HEK293 (cell line): ENCODE measurements around the gene WNT7B.

ENCODE experiments used
- CTCF ChIA-PET: fragments of 350-600 bp; formaldehyde crosslinking; extraction: SDS; loops from one replicate; lab custom pipeline; 2021; ENCODE audit warnings: antibody characterized with exemption; lab: Yijun Ruan, JAX
- POLR2A ChIA-PET: fragments of 300-600 bp; formaldehyde crosslinking; extraction: SDS; loops from one replicate; lab custom pipeline; 2020; ENCODE audit warnings: antibody characterized with exemption, inconsistent platforms; lab: Yijun Ruan, JAX
- H3K27ac ChIP-seq: fragments of 200-500 bp; sonication (Bioruptor generic); 2 replicates; pipeline ENCODE4 v1.5.1; 2014; ENCODE audit warnings: low read depth, low read length, control low read depth, inconsistent platforms; ENCODE audit errors: extremely low read depth
- H3K36me3 ChIP-seq, 2 experiments: fragments of 200-500 bp in 1 of 2; sonication (Bioruptor generic) in 1 of 2; 1 replicate in 1 of 2; 2 replicates in 1 of 2; pipeline ENCODE4 v1.5.1; 2014 to 2017; ENCODE audit warnings: inconsistent platforms in 2 of 2, low read length in 2 of 2; ENCODE audit not compliant: control insufficient read depth in 2 of 2, insufficient read depth in 1 of 2
- H3K4me1 ChIP-seq: fragments of 200-500 bp; sonication (Bioruptor generic); 2 replicates; pipeline ENCODE4 v1.5.1; 2014; ENCODE audit warnings: mild to moderate bottlenecking, low read length, inconsistent platforms; ENCODE audit not compliant: control insufficient read depth, insufficient read depth
- H3K4me3 ChIP-seq: 2 replicates; pipeline ENCODE4 v1.5.1; 2011; ENCODE audit warnings: low read depth, mild to moderate bottlenecking, control low read depth, low read length, moderate library complexity
- H3K9me3 ChIP-seq: fragments of 200-500 bp; sonication (Bioruptor generic); 2 replicates; pipeline ENCODE4 v1.5.1; 2014; ENCODE audit warnings: low read depth, low read length, inconsistent platforms; ENCODE audit not compliant: control insufficient read depth, insufficient read depth
- ATF2 ChIP-seq: fragments of 450-650 bp; formaldehyde crosslinking; IDR thresholded peaks from 2 replicates; pipeline ENCODE4 v1.5.1; 2016; ENCODE audit warnings: missing biosample characterization, missing genetic modification characterization, low read depth
- GFI1B ChIP-seq: fragments of 450-650 bp; formaldehyde crosslinking; IDR thresholded peaks from 2 replicates; pipeline ENCODE4 v1.5.1; 2016; ENCODE audit warnings: missing biosample characterization, missing genetic modification characterization
- GLIS2 ChIP-seq: fragments of 450-650 bp; formaldehyde crosslinking; IDR thresholded peaks from 2 replicates; pipeline ENCODE4 v1.5.1; 2016; ENCODE audit warnings: missing biosample characterization, missing genetic modification characterization
- ZBTB49 ChIP-seq: fragments of 450-650 bp; formaldehyde crosslinking; IDR thresholded peaks from 2 replicates; pipeline ENCODE4 v1.5.1; 2016; ENCODE audit warnings: missing biosample characterization, missing genetic modification characterization, low read depth
- ZBTB8A ChIP-seq: fragments of 450-650 bp; formaldehyde crosslinking; IDR thresholded peaks from 2 replicates; pipeline ENCODE4 v1.5.1; 2016; ENCODE audit warnings: missing biosample characterization, missing genetic modification characterization
- ZEB2 ChIP-seq: fragments of 450-650 bp; formaldehyde crosslinking; IDR thresholded peaks from 2 replicates; pipeline ENCODE4 v1.5.1; 2016; ENCODE audit warnings: missing biosample characterization, missing genetic modification characterization
- ZIC2 ChIP-seq: fragments of 450-650 bp; formaldehyde crosslinking; IDR thresholded peaks from 2 replicates; pipeline ENCODE4 v1.5.1; 2016; ENCODE audit warnings: missing biosample characterization, missing genetic modification characterization
- ZNF138 ChIP-seq: fragments of 450-650 bp; formaldehyde crosslinking; IDR thresholded peaks from 2 replicates; pipeline ENCODE4 v1.5.1; 2016; ENCODE audit warnings: missing biosample characterization, missing genetic modification characterization, borderline replicate concordance
- ZNF140 ChIP-seq: fragments of 450-650 bp; formaldehyde crosslinking; IDR thresholded peaks from 2 replicates; pipeline ENCODE4 v1.5.1; 2016; ENCODE audit warnings: missing biosample characterization, missing genetic modification characterization
- ZNF19 ChIP-seq: fragments of 450-650 bp; formaldehyde crosslinking; IDR thresholded peaks from 2 replicates; pipeline ENCODE4; 2016; ENCODE audit warnings: missing biosample characterization, missing genetic modification characterization, low read depth
- ZNF239 ChIP-seq: fragments of 450-650 bp; formaldehyde crosslinking; IDR thresholded peaks from 2 replicates; pipeline ENCODE4 v1.5.1; 2016; ENCODE audit warnings: missing biosample characterization, missing genetic modification characterization
- ZNF366 ChIP-seq: fragments of 450-650 bp; formaldehyde crosslinking; conservative IDR thresholded peaks from 2 replicates; pipeline ENCODE4 v1.5.1; 2016; ENCODE audit warnings: missing biosample characterization, missing genetic modification characterization
- ZNF449 ChIP-seq: fragments of 450-650 bp; formaldehyde crosslinking; IDR thresholded peaks from 2 replicates; pipeline ENCODE4 v1.5.1; 2017; ENCODE audit warnings: missing biosample characterization, mild to moderate bottlenecking, missing genetic modification characterization, moderate library complexity
- ZNF501 ChIP-seq: fragments of 450-650 bp; formaldehyde crosslinking; IDR thresholded peaks from 2 replicates; pipeline ENCODE4 v1.5.1; 2016; ENCODE audit warnings: missing biosample characterization, missing genetic modification characterization
- ZNF530 ChIP-seq: fragments of 450-650 bp; formaldehyde crosslinking; IDR thresholded peaks from 2 replicates; pipeline ENCODE4 v1.5.1; 2016; ENCODE audit warnings: low read depth, missing biosample characterization, missing genetic modification characterization
- ZNF560 ChIP-seq: fragments of 450-650 bp; formaldehyde crosslinking; IDR thresholded peaks from 2 replicates; pipeline ENCODE4 v1.5.1; 2017; ENCODE audit warnings: missing biosample characterization, missing genetic modification characterization, borderline replicate concordance
- ZNF785 ChIP-seq: fragments of 450-650 bp; formaldehyde crosslinking; IDR thresholded peaks from 2 replicates; pipeline ENCODE4 v1.5.1; 2016; ENCODE audit warnings: missing biosample characterization, missing genetic modification characterization
- TF ChIP-seq, protein P1 (sequence below): fragments of 450-650 bp; formaldehyde crosslinking; conservative IDR thresholded peaks from 2 replicates; pipeline ENCODE4 v1.5.1; 2016; ENCODE audit warnings: low read depth, missing biosample characterization, missing genetic modification characterization
- TF ChIP-seq, protein P2 (sequence below): fragments of 450-650 bp; formaldehyde crosslinking; optimal IDR thresholded peaks from 2 replicates; pipeline ENCODE3; 2016; ENCODE audit warnings: missing biosample characterization, mild to moderate bottlenecking, missing genetic modification characterization
- TF ChIP-seq, protein P3 (sequence below): fragments of 450-650 bp; formaldehyde crosslinking; conservative IDR thresholded peaks from 2 replicates; pipeline ENCODE4 v1.5.1; 2016; ENCODE audit warnings: low read depth, missing biosample characterization, missing genetic modification characterization

WNT7B gene

GRCh38 chr22:46007848-46008261 is 30.9 kb upstream of the WNT7B start:
- CTCF ChIA-PET: interaction anchor here (0.6 to 5.8 kb wide), 19 partner anchors 9 to 430 kb away, joined by 3 to 173 read pairs (median 11); no protein-coding TSS in a partner anchor
- POLR2A ChIA-PET: interaction anchor here (0.9 to 3.3 kb wide), 11 partner anchors 10 to 109 kb away, joined by 3 to 37 read pairs (median 5); no protein-coding TSS in a partner anchor
- Histone ChIP-seq H3K4me3 (peak overlapping the region; percentile 2; the same call in 1 of the 2 replicates), H3K9me3 (no peaks in the 10 kb centered on the region), H3K4me1 (no peaks in the 10 kb centered on the region; the same call in 1 of the 2 replicates), H3K27ac (peak overlapping the region; percentile 10; the same call in 1 of the 2 replicates), H3K36me3 (no peaks in the 10 kb centered on the region)
- TF ChIP-seq, protein P1, sequence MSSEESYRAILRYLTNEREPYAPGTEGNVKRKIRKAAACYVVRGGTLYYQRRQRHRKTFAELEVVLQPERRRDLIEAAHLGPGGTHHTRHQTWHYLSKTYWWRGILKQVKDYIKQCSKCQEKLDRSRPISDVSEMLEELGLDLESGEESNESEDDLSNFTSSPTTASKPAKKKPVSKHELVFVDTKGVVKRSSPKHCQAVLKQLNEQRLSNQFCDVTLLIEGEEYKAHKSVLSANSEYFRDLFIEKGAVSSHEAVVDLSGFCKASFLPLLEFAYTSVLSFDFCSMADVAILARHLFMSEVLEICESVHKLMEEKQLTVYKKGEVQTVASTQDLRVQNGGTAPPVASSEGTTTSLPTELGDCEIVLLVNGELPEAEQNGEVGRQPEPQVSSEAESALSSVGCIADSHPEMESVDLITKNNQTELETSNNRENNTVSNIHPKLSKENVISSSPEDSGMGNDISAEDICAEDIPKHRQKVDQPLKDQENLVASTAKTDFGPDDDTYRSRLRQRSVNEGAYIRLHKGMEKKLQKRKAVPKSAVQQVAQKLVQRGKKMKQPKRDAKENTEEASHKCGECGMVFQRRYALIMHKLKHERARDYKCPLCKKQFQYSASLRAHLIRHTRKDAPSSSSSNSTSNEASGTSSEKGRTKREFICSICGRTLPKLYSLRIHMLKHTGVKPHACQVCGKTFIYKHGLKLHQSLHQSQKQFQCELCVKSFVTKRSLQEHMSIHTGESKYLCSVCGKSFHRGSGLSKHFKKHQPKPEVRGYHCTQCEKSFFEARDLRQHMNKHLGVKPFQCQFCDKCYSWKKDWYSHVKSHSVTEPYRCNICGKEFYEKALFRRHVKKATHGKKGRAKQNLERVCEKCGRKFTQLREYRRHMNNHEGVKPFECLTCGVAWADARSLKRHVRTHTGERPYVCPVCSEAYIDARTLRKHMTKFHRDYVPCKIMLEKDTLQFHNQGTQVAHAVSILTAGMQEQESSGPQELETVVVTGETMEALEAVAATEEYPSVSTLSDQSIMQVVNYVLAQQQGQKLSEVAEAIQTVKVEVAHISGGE (tag by site-specific recombination): no peak
- TF ChIP-seq ZEB2 (tag by site-specific recombination): no peak
- TF ChIP-seq ZNF140 (tag by site-specific recombination): no peak
- no peak for TF ChIP-seq ZNF785 (tag by site-specific recombination)
- TF ChIP-seq ZNF19 (tag by site-specific recombination): no peak
- TF ChIP-seq ZNF530 (tag by site-specific recombination): no peak
- TF ChIP-seq, protein P2, sequence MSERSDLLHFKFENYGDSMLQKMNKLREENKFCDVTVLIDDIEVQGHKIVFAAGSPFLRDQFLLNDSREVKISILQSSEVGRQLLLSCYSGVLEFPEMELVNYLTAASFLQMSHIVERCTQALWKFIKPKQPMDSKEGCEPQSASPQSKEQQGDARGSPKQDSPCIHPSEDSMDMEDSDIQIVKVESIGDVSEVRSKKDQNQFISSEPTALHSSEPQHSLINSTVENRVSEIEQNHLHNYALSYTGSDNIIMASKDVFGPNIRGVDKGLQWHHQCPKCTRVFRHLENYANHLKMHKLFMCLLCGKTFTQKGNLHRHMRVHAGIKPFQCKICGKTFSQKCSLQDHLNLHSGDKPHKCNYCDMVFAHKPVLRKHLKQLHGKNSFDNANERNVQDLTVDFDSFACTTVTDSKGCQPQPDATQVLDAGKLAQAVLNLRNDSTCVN (tag by site-specific recombination): no peak
- peak; percentile 60 for TF ChIP-seq GLIS2 (tag by site-specific recombination)
- peak; percentile 74; the same call in 1 of the 2 replicates for TF ChIP-seq ATF2 (tag by site-specific recombination)
- TF ChIP-seq GFI1B (tag by site-specific recombination): no peak
- TF ChIP-seq ZBTB8A: peak; percentile 44
- TF ChIP-seq, protein P3, sequence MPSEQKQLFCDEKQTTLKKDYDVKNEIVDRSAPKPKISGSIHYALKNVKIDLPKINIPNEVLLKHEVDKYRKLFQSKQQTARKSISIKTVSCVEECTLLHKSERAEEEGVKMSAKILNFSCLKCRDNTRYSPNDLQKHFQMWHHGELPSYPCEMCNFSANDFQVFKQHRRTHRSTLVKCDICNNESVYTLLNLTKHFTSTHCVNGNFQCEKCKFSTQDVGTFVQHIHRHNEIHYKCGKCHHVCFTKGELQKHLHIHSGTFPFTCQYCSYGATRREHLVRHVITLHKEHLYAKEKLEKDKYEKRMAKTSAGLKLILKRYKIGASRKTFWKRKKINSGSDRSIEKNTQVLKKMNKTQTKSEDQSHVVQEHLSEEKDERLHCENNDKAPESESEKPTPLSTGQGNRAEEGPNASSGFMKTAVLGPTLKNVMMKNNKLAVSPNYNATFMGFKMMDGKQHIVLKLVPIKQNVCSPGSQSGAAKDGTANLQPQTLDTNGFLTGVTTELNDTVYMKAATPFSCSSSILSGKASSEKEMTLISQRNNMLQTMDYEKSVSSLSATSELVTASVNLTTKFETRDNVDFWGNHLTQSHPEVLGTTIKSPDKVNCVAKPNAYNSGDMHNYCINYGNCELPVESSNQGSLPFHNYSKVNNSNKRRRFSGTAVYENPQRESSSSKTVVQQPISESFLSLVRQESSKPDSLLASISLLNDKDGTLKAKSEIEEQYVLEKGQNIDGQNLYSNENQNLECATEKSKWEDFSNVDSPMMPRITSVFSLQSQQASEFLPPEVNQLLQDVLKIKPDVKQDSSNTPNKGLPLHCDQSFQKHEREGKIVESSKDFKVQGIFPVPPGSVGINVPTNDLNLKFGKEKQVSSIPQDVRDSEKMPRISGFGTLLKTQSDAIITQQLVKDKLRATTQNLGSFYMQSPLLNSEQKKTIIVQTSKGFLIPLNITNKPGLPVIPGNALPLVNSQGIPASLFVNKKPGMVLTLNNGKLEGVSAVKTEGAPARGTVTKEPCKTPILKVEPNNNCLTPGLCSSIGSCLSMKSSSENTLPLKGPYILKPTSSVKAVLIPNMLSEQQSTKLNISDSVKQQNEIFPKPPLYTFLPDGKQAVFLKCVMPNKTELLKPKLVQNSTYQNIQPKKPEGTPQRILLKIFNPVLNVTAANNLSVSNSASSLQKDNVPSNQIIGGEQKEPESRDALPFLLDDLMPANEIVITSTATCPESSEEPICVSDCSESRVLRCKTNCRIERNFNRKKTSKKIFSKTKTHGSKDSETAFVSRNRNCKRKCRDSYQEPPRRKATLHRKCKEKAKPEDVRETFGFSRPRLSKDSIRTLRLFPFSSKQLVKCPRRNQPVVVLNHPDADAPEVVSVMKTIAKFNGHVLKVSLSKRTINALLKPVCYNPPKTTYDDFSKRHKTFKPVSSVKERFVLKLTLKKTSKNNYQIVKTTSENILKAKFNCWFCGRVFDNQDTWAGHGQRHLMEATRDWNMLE: no peak
- TF ChIP-seq ZNF560 (tag by site-specific recombination): no peak
- TF ChIP-seq ZNF239: no peak
- TF ChIP-seq ZNF501: no peak
- TF ChIP-seq ZNF138: no peak
- TF ChIP-seq ZBTB49 (tag by site-specific recombination): no peak
- TF ChIP-seq ZNF366: no peak
- TF ChIP-seq ZNF449 (tag by site-specific recombination): no peak
- peak; percentile 86 for TF ChIP-seq ZIC2 (tag by site-specific recombination)
